HG03520 (cell line): ENCODE data around the gene TMEM151B.

Experiments used
- ATAC-seq: cut with Tn5 transposase; IDR thresholded peaks from one replicate; pipeline ENCODE4 v1.9.1; 2021; ENCODE audit warnings: mild to moderate bottlenecking, moderate library complexity; ENCODE audit not compliant: unreplicated experiment

TMEM151B gene

DNA sequence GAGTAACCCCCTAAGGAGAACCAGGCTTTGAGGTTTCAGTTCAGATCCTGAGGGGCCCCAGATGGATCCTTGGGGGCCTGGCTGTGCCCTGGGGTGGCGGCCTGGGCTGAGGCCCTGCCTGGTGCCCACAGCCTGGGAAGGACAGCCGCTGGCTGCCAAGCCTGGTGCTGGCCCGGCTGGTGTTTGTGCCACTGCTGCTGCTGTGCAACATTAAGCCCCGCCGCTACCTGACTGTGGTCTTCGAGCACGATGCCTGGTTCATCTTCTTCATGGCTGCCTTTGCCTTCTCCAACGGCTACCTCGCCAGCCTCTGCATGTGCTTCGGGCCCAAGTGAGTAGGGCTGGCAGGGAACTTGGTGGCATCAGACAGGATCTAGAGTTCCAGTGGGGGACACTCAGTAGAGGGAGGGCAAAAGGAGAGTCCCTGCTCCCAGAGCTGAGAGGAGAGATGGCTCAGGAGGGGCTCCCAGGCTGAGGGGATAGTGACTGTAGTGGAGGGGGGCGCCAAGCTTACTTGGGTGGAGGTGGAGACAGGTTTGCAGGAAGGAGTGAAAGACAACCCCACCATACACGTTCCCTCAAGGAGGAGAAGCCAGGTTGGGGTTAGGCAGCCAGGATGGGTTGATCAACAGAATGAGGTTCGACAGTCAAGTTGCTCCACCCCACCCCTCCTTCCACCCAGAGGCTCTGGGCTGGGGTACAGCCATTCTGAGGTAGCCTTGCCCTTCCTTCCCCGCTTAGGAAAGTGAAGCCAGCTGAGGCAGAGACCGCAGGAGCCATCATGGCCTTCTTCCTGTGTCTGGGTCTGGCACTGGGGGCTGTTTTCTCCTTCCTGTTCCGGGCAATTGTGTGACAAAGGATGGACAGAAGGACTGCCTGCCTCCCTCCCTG, 37.3 kb upstream of the TMEM151B start:
- ATAC-seq, result no peak

DNA sequence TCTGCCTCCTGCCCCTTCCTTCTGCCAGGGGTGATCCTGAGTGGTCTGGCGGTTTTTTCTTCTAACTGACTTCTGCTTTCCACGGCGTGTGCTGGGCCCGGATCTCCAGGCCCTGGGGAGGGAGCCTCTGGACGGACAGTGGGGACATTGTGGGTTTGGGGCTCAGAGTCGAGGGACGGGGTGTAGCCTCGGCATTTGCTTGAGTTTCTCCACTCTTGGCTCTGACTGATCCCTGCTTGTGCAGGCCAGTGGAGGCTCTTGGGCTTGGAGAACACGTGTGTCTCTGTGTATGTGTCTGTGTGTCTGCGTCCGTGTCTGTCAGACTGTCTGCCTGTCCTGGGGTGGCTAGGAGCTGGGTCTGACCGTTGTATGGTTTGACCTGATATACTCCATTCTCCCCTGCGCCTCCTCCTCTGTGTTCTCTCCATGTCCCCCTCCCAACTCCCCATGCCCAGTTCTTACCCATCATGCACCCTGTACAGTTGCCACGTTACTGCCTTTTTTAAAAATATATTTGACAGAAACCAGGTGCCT, 36.6 kb upstream of the TMEM151B start:
- ATAC-seq, result no peak

DNA sequence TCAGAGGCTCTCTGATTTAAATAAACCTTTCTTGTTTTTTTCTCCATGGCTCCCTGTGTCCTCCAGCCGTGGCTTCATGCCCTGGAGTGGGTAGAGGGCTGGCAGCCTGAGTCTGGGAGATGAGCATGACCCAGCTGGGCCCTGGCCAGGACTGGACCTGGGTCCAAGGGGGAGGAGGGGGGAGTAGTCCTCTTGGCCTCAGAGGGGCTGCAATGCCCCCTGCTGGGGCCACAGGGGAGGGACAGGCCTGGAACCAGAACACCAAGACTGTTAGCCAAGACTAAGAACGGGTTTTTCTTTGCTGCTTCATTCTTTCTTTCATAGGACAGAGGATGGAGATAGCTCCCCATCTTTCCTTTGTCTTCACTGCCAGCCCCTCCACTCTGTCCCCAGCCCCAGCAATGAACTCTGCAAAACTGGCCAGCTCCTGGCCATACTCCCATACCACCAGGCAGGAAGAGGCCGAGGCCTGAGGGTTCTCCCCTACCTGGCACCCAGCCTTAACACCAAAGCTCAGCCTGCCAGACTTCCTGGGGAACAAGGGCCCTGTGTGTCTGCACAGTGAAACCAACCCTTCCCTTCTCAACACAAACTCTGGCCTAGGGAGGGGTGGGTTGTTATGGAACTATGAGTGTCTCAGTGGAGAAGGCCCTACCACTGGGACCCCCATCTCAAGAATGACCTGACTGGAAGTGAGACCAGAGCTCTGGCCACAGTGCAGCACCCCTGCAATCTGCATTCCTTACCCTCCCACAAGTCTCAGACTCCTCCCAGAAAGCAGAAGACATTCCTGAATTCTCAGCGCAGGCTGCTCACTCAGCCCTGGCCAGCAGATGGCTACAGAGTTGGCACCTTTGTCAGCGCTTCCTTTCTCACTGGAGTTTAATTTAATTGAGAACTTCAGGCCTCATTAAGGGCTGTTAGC, 35.9 kb upstream of the TMEM151B start:
- no peak for ATAC-seq

DNA sequence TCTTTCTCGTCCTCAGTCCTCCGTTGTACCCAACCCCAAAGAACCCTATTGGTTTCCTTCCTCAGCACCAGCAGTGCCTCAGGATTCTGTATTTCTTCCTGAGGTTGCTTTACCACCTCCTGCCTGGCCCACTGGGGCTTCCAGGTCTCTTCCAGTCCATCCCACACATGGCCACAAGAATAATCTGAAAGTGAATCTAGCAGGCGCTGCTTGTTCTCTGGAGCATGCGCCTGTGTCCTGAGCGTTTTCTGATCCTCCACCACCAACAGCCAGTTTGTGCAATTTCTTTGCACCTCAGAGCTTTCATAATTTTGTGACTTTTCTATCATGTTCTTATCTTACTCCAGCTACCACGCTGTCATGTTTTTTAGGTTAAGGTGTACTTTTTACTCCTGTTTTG, 35.0 kb upstream of the TMEM151B start:
- no peak for ATAC-seq

DNA sequence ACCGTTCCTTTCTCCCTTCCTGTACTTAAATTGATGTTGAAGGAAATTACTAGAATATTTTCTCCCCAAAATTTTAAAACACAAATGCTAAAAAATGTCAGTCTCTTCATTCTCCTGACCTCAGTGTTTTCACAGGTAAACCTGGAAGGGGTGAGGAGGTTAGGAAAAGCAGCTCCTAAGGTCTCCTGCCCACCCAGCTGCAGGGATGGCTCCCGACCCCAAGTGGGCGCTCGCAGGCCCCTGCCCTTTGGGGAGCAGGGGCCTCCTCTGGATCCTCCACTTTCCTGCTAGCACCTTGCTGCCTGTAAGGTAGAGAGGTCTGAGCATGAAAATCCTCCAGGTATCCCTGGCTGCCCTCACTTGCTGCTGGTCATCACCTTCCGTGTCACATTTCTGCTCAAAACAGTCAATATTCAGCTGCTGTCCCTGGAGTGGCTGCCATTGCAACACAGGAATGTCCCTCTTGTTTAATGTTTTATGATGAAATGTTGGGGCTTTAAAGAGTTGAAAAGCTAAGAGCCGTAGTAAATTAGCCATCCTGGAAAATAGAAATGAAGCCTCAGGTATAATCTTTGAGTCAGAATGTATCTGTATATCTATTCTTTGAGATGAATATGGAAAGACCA, 34.2 kb upstream of the TMEM151B start:
- ATAC-seq, result no peak

DNA sequence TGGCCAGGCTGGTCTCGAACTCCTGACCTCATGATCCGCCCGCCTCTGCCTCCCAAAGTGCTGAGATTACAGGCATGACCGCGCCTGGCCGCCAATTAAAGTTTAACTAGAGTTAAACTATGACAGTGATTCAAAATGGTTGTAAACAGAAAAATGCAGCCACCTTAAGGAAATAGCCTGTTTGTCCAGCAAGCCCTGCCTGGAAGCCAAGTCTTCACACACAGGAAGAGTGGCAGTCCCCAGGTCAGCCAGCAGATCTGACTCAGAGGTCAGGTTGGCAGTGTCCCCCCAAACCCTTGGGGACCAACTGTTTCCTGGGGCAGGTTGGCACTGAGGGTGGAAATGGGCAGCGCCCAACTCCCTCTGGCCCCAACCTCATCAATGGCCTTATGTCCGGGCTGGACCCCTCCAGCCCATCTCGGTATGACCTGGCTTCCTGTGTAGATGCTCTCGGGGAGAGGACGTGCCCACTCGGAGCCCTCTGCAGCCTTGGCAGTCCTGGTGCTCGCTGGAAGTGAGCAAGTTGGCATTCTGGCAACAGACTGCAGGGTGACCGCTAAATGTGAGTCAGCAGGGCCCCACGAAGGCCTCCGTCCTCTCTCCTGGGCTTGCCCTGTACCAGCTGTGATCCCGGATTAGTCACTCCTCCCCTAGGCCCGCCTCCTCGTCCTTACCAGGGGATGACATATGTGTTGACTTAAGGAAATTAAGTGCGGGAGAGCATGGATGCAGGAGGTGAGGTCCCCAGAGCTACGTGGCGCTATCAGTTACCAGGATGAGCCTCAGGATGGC, 33.0 kb upstream of the TMEM151B start:
- ATAC-seq, result peak; percentile 35

DNA sequence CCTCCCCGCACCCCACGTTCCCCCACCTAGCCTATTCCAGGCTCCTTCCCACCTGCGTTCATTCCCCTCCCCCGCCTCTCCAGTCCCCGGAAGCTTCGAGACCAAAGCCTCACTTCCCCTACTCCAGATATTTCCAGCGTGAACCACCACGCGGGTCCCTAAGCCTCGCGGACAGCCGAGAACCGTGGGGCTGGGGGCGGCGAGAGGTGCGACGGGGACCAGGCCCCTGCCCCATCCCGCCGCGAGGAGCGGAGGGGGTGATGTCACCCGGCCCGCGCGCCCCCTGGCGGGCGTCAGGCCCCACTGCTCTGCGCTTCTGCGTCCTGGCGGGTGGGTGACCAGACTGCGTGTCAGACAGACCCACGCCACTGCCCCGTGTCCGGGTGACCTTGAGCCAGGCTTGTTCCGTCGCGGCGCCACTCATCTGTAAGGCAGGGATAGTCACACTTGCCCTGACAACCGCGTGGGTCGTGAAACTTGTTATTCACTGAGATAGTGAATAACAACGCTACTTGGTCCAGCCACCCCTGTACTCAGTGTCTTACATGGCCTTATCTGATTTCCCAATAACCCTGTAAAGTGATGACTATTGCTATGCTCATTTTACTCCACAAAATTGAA, 32.3 kb upstream of the TMEM151B start:
- ATAC-seq, result peak; percentile 74

DNA sequence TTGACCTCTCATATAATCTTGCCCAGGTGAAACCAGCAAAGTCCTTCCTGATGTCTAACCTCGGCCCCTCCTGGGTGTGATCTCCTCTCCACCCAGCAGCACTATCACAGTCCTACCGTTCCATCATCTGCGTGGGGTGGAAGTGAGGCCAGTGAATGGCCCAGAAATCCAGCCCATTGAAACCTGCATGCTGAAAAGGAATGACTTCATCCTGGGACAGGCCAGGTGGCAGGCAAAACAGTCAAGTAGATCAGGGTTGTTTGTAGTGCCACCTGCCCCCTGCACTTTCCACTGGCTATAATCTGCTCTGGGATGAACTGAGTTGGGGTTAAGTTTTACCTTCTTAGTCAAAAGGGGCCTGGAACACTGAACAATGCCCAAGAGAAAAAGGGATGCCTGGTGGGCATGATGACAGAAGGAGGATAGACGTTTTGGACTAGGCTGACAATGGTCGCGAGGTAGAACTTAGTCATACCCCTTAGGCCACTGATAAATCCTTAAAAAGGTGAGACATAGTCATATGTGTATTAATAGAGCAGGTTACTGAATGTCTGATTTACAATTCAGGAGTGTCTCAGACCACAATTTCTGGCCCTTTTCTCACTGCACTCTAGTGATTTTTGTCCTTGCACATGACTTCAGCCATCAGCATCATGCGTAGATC, 31.4 kb upstream of the TMEM151B start:
- no peak for ATAC-seq

DNA sequence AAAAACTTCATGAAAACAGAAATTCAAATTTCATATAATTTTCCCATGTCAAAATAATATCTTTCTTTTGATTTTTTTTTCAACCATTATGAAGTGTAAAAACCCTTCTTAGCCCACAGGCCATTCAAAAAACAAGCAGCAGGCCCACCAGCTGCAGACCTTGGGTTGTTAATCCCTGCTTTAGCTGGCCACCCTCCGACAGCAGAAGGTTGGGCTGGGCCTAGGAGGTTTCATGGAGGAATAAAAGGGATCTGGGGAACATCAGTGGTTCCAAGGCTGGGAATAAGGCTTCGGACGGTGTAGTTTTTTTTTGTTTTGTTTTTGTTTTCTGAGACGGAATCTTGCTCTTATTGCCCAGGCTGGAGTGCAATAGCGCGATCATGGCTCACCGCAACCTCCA, 26.9 kb upstream of the TMEM151B start:
- no peak for ATAC-seq

DNA sequence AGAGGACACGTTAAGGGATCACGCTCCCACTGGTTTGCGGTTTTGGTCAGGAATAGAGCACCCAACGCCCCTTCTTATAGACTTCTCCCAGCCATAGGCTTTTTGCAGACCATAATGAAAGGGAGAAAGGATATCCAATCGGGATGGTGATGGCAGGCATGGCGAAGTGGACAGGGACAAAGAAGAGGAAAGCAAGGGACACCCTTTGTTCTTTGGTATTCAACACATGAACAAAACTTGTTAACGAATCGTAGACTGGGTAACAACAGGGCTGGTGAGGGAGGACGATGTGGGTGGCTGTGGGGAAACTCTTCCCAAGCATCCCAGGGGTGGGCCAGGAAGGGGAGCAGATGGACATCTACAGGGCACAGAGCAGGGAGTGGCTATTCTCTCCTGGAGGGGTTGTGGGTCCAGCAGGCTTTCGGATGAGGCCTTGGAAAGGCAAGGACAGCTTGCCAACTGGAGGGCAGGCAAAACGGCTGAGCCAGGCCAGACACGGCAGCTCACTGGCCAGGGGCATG, 24.8 kb upstream of the TMEM151B start:
- no peak for ATAC-seq

DNA sequence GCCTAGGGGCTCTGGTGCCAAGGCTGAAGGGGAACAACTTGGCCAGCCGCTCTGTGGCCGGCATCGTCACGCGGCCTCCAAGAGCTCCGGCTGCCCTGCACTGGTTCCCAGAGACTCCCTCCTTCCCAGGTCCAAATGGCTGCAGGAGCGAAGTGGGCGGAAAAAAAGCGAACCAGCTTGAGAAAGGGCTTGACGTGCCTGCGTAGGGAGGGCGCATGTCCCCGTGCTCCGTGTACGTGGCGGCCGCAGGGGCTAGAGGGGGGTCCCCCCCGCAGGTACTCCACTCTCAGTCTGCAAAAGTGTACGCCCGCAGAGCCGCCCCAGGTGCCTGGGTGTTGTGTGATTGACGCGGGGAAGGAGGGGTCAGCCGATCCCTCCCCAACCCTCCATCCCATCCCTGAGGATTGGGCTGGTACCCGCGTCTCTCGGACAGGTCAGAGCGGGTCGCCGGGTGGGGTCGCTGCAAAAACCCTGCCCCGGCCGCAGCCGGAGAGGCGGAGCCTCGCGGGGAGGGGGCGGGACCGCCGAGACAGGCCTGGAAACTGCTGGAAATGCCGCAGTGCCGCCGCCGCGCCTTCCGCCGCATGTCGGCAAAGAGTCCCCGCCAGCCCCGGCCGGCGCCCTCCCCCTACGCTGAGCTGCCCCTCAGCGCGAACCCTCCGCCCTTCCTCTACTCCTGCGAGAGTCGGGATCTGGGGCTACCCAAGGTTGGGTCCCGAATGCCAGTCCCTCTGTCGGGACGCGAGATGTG, 24.2 kb upstream of the TMEM151B start:
- ATAC-seq, result peak; percentile 36

DNA sequence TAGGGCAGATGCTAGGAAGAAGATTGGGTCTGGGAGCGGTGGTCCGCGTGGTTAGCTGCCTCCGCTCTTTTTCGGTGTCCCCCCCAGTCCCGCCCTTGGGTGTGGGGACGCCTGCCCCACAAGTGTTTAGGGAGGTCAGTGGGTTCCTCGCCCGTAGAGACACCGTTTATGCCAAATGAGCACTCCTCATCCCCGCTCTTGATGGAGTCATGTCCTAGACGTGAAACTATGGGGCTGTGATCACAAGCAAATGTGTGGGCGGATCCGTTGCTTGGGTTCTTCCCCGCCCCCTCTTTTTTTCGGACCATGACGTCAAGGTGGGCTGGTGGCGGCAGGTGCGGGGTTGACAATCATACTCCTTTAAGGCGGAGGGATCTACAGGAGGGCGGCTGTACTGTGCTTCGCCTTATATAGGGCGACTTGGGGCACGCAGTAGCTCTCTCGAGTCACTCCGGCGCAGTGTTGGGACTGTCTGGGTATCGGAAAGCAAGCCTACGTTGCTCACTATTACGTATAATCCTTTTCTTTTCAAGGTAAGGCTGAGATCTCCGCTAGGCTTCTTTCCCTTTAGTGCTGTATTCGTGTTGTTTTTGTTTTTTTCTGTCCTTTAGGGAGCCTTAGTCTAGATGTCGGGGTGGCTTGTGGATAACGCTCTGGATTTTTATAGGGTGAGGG, 23.4 kb upstream of the TMEM151B start, which contains the start of gene HSP90AB1:
Gene HSP90AB1, plus strand, starts transcription at position 439 of the 675 bp plus-strand sequence. CDS start 1,529 bp downstream, outside the sequence.
- ATAC-seq, result peak; percentile 60

DNA sequence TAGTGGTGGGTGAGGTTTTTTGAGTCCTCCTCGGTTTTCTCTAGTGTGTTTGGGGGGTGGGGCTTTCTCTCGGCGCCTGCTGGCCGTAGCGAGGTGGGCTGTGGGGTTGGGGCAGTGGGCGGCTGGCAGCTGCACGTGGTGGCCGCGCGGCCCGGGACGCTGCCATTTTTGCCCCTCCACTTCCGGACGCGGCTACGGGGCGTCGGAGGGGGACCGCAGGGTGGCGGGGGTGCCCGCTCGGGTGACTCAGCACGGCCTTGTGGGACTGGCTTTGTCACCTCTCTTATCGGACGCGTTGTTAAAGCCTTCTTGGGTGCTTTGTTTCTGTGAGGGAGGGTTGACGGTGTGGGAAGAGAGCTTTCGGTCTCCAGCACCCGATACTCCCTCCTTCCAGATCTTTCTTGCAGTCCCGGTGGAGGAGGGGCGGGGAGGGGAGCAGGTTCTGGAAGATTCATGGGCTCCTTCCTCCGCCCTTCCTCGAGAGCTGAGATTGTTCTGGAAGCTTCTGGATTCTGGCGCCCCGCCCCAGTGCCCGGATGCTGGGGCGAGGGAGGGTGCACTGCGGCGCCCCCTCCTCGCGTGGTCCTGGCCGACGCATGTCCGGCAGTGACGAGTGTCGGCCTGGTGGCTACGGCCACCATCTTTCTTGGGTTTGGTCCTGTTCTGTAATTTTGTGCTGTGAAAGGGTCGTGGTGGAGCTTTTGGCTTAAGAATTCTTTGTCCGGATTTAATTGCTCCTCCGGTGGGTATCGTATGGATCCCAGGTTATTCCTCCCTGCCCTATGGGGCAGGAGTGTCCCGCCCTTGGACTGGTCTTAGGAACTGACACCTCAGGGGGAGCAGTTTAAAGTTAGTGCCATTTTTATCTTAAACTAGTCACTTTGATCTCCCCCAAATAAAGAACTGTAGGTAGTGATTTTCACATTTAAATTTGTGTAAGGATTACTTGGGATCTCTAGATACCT, 22.6 kb upstream of the TMEM151B start:
- peak; percentile 30 for ATAC-seq

DNA sequence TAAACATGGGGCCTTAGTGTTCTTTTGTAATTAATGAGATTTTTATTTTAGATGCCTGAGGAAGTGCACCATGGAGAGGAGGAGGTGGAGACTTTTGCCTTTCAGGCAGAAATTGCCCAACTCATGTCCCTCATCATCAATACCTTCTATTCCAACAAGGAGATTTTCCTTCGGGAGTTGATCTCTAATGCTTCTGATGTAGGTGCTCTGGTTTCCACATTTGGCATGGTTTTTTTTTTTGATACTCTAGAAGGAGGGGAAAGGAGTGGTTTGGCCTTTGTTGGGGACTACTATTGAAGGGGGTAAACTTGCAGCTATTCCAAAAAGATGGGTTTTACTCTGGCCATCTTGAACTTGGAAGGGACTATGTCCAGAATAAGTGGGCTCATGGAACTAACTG, 21.7 kb upstream of the TMEM151B start:
- no peak for ATAC-seq

DNA sequence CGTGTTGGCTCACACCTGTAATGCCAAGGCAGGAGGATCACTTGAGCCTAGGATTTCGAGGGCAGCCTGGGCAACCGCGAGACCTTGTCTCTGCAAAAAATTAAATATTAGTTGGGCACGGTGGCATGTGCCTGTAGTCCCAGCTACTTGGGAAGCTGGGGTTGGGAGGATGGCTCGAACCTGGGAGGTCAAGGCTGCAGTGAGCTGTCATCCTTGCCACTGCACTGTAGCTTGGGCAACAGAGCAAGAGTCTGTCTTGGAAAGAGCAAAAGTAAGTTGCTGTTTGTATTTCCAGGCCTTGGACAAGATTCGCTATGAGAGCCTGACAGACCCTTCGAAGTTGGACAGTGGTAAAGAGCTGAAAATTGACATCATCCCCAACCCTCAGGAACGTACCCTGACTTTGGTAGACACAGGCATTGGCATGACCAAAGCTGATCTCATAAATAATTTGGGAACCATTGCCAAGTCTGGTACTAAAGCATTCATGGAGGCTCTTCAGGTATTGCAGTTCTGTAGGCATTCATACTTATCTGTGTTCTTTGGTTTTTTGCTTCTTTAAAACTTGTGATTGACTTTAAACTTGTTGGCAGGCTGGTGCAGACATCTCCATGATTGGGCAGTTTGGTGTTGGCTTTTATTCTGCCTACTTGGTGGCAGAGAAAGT, 21.0 kb upstream of the TMEM151B start:
- ATAC-seq, result no peak
